ENCODE data around the gene MTCL3.

MTCL3 gene

GRCh38 chr6:127514773-127515227 is 4.3 kb downstream of the MTCL3 start:
- DNase-seq: peak; percentile 50

- DNase-seq: no peak
Measured at GRCh38 chr6:127514179-127514772, 4.9 kb downstream of the MTCL3 start.

DNA sequence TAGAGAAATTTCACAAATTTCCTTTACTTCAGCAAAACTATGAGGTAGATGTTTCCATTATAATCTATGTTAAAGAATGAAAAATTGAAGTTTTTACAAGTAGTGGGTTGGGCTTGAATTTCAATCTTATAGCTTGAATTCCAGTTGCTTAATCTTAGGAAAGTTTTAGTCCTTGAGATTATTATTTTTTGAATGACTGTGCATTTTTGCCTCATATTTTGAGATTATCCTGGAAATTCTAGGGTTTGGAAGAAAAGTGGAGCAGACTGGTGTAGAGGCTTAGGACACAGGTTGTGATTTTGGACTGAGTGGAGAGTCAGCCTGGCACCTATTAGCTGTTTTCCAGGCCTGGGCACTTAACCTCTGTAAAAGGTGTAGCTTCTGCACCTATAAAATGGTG is 5.7 kb downstream of the MTCL3 start:
- no peak for DNase-seq

DNA sequence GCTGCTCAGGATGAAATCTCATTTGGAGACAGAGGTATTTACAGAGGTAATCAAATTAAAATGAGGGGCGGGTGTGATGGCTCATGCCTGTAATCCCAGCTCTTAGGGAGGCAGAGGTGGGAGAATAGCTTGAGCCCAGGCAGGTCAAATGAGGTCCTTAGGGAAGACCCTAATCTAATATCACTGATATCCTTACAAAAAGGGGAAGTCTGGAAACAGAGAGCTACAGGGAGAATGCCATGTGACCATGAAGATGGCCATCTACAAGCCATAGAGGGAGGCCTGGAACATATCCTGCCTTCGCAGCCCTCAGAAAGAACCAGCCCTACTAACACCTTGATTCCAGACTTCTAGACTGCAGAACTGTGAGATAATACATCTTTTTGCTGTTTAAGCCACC is 8.3 kb downstream of the MTCL3 start:
- DNase-seq: no peak

DNA sequence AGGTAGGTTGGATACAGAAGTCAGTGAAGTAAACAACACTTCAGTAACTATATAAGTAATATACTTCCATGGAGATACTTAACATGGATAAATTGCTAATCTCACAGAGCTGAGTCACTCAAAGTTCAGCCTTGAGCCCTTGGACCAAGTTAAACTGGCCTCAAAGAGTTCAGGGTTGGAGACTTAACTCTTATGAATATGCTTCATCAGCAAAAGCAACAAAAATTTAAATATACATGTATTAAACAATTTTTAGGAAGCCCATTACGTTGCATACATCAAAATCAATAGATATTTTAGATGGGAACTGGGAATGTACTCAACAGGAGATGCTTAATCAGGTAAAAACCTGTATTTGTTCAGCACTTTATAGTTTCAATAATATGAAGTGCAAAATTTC is 12.2 kb downstream of the MTCL3 start:
- DNase-seq: no peak

- DNase-seq: no peak
Measured at GRCh38 chr6:127503022-127503421, 16.1 kb downstream of the MTCL3 start.

GRCh38 chr6:127497410-127497809 is 21.7 kb downstream of the MTCL3 start:
- DNase-seq: no peak

DNA sequence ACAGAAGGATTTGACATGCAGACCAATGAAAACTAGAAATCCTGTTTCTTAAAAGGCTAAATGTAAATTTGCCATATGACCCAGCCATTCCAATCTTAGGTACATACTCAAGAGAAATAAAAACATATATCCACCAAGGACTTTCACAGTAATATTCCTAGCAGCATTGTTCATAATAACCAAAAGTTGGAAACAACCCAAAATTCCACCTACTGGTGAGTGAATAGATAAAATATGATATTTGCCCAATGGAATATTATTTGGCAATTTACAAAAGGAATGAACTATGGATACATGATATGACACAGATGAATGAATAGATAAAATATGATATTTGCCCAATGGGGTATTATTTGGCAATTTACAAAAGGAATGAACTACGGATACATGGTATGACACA is 22.7 kb downstream of the MTCL3 start:
- DNase-seq: peak; percentile 40

DNA sequence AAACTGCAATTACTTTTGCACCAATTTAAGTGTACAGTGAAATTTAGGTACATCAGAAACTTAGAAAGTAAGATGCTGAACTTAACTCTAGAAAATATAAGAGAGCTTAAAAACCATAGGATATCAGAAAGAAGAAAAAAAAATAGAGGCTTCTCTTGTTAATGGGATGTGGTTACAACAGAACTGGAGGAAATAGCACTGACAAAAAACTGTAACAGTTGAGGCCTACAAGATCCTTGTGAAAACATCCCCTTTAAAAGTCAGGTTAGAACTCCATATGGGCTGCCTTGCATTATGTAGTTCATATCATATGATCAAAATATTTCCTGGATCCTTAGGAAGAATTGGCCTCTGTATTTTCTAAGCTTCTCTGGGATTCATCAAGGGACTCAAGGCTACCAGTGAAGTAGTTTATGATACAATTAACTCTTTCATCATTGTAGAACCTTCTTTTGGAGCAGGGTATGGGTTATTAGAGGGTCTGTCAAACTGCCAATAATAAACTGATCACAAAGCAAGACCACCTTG is 24.8 kb downstream of the MTCL3 start:
- DNase-seq: no peak

GRCh38 chr6:127489248-127489647 is 29.9 kb downstream of the MTCL3 start:
- no peak for DNase-seq

DNA sequence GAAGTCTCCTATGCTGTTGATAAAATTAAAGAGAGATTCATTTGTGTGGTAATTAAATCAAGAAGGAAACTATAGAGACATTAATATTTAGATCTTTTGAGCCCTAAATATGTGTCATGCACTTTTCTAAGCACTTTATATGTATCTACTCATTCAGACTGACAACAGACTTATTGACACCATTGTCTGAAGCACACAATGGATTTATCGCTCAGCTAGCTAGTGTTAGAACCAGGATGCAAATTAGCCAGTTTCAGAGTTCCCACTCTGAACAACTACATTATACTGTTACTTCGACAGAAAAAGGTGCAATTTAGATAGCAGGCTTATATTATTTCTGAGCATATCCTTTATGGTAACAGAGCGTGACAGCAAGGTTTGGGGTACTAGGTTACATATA is 32.2 kb downstream of the MTCL3 start:
- DNase-seq: no peak

DNA sequence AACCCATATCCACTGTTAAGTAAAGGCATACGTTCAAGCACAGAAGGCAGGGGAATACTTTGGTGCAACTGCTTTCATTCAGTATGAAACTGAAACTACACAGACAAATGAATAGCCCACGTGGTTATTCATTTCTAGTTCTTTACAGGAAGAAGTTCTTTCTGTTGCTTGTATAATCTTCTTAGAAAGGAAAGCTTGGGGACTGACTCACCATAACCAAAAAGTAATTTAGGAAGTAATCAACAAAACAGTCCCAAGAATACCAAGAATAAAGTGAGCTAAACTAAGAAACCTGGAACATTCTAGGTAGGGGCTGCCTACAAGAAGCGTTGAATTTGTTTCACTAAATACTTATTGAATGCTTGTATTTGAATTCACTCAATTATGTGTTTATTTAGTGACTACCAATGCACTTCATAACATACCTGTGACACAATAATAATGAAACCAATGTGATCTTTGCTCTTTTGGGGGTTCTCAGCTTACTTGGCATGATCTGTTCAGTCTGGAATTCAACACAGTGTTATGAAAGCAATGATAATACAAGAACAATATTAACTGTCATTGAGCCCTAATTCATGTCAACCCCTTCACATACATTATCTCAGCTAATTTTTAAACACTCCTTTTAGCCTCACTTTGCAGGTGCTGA is 34.8 kb downstream of the MTCL3 start:
- peak; percentile 73 for DNase-seq

DNA sequence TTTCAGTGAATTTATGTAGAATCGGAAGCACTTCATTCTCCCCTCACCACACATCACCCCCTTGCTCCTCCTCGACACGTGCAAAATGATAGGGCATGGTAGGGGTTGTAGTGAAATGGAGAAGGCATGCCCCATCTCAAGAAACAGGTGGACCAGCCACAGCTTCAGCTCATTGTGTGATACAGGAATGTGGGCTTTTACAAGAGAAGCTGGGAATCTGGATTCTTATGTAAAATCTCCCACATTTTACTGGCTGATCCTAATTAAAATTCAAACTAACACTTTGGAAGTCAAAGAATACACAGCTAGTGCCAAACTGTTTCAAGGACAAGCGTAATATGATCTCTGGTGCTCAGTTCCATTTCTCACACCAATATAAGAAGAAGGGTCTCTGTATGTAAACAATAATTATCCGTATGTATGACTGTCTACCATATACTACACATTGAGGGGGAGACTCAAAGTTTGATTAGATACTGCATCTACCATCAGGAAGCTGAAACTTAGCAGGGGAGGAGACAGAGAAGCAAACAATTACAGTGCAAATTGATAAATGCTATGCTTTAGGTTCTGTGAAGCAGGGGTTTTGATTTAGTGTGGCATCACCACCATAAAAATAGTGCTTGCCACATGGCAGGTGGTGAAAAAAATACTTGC is 35.6 kb downstream of the MTCL3 start:
- no peak for DNase-seq

DNA sequence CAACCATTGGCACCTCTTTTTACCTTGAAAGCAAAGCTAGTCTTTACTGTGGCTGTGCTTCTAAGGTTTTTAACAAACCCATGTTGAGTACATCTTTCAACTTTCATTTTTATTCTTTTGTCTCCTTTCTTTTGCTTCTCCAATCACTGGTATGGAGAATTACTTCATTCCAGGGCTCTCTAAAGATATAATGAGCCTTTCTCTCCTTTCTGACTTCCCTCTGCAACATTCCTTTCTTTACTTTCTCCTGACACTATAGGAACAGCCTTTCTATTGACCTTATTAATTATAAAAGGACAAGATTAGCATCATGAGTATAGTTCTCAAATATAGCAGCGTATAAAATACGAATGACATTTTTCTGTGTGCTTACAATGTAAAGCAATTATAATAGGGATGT is 36.8 kb downstream of the MTCL3 start:
- DNase-seq: no peak

- DNase-seq: peak; percentile 31
Measured at GRCh38 chr6:127481628-127482027, 37.5 kb downstream of the MTCL3 start.

DNA sequence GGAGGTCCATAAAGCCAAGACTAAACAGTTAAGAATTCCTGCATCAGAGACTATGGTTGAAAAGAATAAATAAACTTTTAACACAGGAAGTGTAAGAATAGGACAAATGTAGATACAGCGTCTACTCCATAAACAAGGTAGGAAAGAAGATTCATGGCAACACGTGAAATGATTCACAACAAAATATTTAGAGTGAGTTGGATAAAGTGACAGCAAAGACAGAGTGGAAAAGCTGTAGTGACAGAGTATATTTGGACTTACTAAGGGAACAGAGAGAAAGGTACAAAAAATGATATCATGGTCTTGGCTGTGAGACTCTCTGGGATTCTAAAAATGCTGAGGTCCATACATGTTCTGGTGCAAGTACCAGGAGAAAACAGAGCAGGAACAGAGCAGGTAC is 38.0 kb downstream of the MTCL3 start:
- DNase-seq: peak; percentile 21

- DNase-seq: no peak
Measured at GRCh38 chr6:127477658-127478057, 41.5 kb downstream of the MTCL3 start.

- DNase-seq: no peak
Measured at GRCh38 chr6:127475823-127476176, 43.3 kb downstream of the MTCL3 start.

GRCh38 chr6:127475135-127475822 is 43.9 kb downstream of the MTCL3 start:
- no peak for DNase-seq

GRCh38 chr6:127471379-127472255 is 47.5 kb downstream of the MTCL3 start:
- peak; percentile 43 for DNase-seq

GRCh38 chr6:127468936-127469335 is 50.2 kb downstream of the MTCL3 start:
- DNase-seq: no peak

DNA sequence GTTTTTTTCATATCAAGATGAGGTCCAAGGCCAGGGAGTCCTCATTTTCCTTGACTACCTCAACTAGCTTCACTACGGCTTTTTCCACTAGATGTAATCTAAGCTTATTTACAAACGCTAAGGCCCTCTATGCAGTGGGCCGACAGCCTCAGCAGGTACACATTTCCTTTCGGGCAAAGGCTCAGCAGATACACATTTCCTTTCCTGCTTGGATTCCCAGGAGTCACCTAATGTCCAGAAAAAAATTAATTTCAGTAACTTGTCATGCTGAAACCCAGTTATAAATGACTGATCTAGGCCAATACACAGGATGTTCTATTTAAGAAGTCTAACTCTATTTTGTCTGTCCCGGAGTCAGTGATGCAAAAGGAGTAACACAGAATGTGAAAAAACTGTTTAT is 52.7 kb downstream of the MTCL3 start:
- DNase-seq: no peak
